ENCODE data around the gene TMEM88. TPM values are rescaled to one million over a fixed set of nuclear protein-coding genes. Genes with fewer than 3 reads are reported as not detected.
A peak's percentile ranks its signal among the peaks of the same experiment; 100 is the strongest.

Gene TMEM88
- polyA plus RNA-seq, 6 donors from 2014 or later, result 0.68 TPM; not detected in 5

GRCh38 chr17:7882068-7882467, 27.2 kb downstream of the TMEM88 start:
- H3K4me3 Mint-ChIP-seq, result no peak overlapping the region
- H3K27me3 Mint-ChIP-seq, result no peaks in the 10 kb centered on the region
- no peak overlapping the region for H3K27ac Mint-ChIP-seq
- H3K9me3 Mint-ChIP-seq, result no peaks in the 10 kb centered on the region
- no peak for DNase-seq
- H3K4me1 Mint-ChIP-seq, result peaks cover 0 to 6% (median 0%) of the 10 kb centered on the region in 3 donors
- H3K36me3 Mint-ChIP-seq, result no peaks in the 10 kb centered on the region
- no peak for ATAC-seq (ENCODE audit: low read depth in 2 of 2)

DNA sequence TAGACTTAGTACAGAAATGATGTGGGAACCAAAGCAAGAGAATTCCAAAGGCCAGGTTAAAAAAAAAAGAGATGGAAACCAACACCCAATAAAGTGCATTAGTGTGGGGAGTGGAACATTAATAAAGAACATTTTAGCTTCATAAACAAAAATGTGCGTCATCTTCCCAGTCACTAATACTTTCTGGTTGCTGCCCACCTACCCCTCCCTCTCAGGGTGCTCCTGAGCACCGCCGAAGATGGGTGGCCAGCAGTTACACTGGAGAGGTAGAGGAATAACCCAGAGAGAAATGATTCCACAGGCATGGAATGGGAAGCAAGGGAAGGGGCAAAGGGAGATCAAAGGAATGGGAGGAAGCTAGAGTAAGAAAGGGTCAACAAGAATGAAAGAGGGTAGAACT, 27.8 kb downstream of the TMEM88 start:
- no peaks in the 10 kb centered on the region for H3K9me3 Mint-ChIP-seq
- no peak overlapping the region for H3K4me3 Mint-ChIP-seq
- H3K4me1 Mint-ChIP-seq, result peaks cover 0 to 6% (median 0%) of the 10 kb centered on the region in 3 donors
- no peaks in the 10 kb centered on the region for H3K36me3 Mint-ChIP-seq
- ATAC-seq (ENCODE audit: low read depth in 2 of 2) (no peak), DNase-seq (no peak)
- no peak overlapping the region for H3K27ac Mint-ChIP-seq
- H3K27me3 Mint-ChIP-seq, result no peaks in the 10 kb centered on the region

DNA sequence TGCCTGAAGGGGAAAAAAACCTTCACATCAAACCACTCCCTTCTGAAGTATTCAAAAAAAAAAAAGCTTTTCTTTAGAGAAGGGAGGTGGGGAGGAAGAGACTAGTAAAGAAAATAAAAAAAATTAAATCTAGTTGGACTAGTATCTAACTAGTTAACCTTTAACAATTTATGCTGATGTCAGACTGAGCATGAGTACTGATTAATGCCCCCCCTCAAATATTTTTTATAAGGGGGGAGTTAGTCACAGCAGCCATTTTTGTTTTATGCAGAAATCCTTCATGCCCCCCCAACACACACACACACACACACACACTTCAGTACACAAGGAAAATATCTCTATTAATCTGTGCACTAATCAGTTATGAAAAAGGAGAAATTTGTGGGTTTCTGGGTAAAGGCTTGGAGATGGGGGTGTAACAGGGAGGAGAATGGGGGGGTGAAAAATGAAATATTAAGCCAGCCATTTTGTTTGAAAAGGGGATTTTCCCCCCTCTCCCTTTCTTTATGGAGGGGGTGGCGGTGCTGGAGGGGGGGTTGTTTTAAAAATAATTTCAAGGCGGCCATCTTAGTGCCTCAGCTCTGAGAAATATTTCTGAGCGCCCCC, 29.0 kb downstream of the TMEM88 start:
- ATAC-seq (ENCODE audit: low read depth in 2 of 2) (peak; percentile 7 to 14), DNase-seq (peak; percentile 29)
- Mint-ChIP-seq H3K9me3 (no peaks in the 10 kb centered on the region), H3K36me3 (no peaks in the 10 kb centered on the region), H3K4me1 (peaks cover 0 to 6% (median 0%) of the 10 kb centered on the region in 3 donors), H3K27ac (peak overlapping the region in 4 of 6 donors; percentile 3 to 82 (median 68)), H3K4me3 (peak overlapping the region in 7 of 8 donors; percentile 63 to 93 (median 86)), H3K27me3 (no peaks in the 10 kb centered on the region)

- peaks cover 0 to 6% (median 0%) of the 10 kb centered on the region in 3 donors for H3K4me1 Mint-ChIP-seq
- no peaks in the 10 kb centered on the region for H3K36me3 Mint-ChIP-seq
- peak overlapping the region in 7 of 8 donors; percentile 59 to 93 (median 73) for H3K4me3 Mint-ChIP-seq
- peak overlapping the region in 3 of 6 donors; percentile 25 to 70 (median 61) for H3K27ac Mint-ChIP-seq
- H3K27me3 Mint-ChIP-seq, result no peaks in the 10 kb centered on the region
- DNase-seq, result peak; percentile 31
- peak; percentile 6 to 31 for ATAC-seq (ENCODE audit: low read depth in 2 of 2)
- H3K9me3 Mint-ChIP-seq, result no peaks in the 10 kb centered on the region
Measured at GRCh38 chr17:7884581-7885366, 29.9 kb downstream of the TMEM88 start.

GRCh38 chr17:7885367-7886226, 30.7 kb downstream of the TMEM88 start:
- Mint-ChIP-seq H3K4me1 (peaks cover 0 to 9% (median 0%) of the 10 kb centered on the region in 3 donors), H3K36me3 (no peaks in the 10 kb centered on the region), H3K9me3 (no peaks in the 10 kb centered on the region), H3K27ac (peak overlapping the region in 1 of 6 donors; percentile 97), H3K4me3 (peak overlapping the region in 5 of 8 donors; percentile 36 to 81 (median 54)), H3K27me3 (no peaks in the 10 kb centered on the region)
- DNase-seq (peak; percentile 44), ATAC-seq (ENCODE audit: low read depth in 2 of 2) (peak; percentile 24 to 39)

GRCh38 chr17:7886227-7887037, 31.6 kb downstream of the TMEM88 start:
- H3K9me3 Mint-ChIP-seq, result no peaks in the 10 kb centered on the region
- H3K4me1 Mint-ChIP-seq, result peaks cover 0 to 9% (median 0%) of the 10 kb centered on the region in 3 donors
- DNase-seq (peak; percentile 28), ATAC-seq (ENCODE audit: low read depth in 2 of 2) (peak in 1 of 2 donors; percentile 5)
- peak overlapping the region in 1 of 6 donors; percentile 97 for H3K27ac Mint-ChIP-seq
- H3K36me3 Mint-ChIP-seq, result no peaks in the 10 kb centered on the region
- H3K27me3 Mint-ChIP-seq, result no peaks in the 10 kb centered on the region
- no peak overlapping the region for H3K4me3 Mint-ChIP-seq

DNA sequence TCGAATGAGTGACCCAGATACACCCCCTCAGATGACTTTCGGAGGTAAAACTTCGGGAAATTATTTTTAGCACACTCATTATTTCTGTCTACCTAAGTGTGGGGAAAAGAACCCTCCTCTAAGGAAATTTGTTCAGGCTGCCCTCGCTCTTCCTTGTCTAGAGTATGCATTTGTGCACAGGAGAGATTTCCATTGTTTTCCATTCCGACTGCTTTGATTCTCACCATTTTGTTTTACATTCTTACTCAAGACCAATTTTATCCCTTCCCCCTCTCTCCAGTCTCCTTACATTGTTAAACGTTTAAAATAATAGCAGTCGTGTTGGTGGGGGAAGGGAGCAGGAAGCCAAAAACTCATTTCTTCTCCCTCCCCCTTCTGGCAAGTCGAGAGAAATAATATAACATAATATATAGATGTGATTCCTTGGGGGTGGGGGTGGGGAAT, 32.2 kb downstream of the TMEM88 start:
- H3K4me3 Mint-ChIP-seq, result no peak overlapping the region
- H3K27me3 Mint-ChIP-seq, result no peaks in the 10 kb centered on the region
- ATAC-seq (ENCODE audit: low read depth in 2 of 2), result peak; percentile 6 to 17
- peaks cover 0 to 9% (median 0%) of the 10 kb centered on the region in 3 donors for H3K4me1 Mint-ChIP-seq
- no peaks in the 10 kb centered on the region for H3K9me3 Mint-ChIP-seq
- H3K36me3 Mint-ChIP-seq, result no peaks in the 10 kb centered on the region
- no peak overlapping the region for H3K27ac Mint-ChIP-seq
- DNase-seq, result no peak

- DNase-seq, result peak; percentile 71
- H3K27me3 Mint-ChIP-seq, result no peaks in the 10 kb centered on the region
- peaks cover 0 to 9% (median 0%) of the 10 kb centered on the region in 3 donors for H3K4me1 Mint-ChIP-seq
- H3K27ac Mint-ChIP-seq, result no peak overlapping the region
- no peak overlapping the region for H3K4me3 Mint-ChIP-seq
- peak; percentile 65 to 67 for ATAC-seq (ENCODE audit: low read depth in 2 of 2)
- H3K36me3 Mint-ChIP-seq, result no peaks in the 10 kb centered on the region
- H3K9me3 Mint-ChIP-seq, result no peaks in the 10 kb centered on the region
Measured at GRCh38 chr17:7887482-7888183, 32.8 kb downstream of the TMEM88 start.

- Mint-ChIP-seq H3K36me3 (no peaks in the 10 kb centered on the region), H3K27ac (peak within 1 kb of the TSS in 2 of 6 donors; percentile 32 to 89), H3K4me1 (peaks cover 0 to 9% (median 0%) of the 10 kb centered on the region in 3 donors), H3K4me3 (peak within 1 kb of the TSS in 1 of 8 donors; percentile 48), H3K9me3 (no peaks in the 10 kb centered on the region), H3K27me3 (no peaks in the 10 kb centered on the region)
- DNase-seq, result no peak
- ATAC-seq (ENCODE audit: low read depth in 2 of 2), result no peak
Measured at GRCh38 chr17:7888184-7888920, 33.5 kb downstream of the TMEM88 start, which contains the start of gene CHD3. TSS of gene CHD3 (plus strand) at chr17:7888789. CDS start at chr17:7889001, 212 bp downstream.

- H3K9me3 Mint-ChIP-seq, result no peaks in the 10 kb centered on the region
- DNase-seq, result no peak
- H3K27ac Mint-ChIP-seq, result peak overlapping the region in 2 of 6 donors; percentile 32 to 89
- peaks cover under 1 to 2% of the 10 kb centered on the region in 2 donors for H3K36me3 Mint-ChIP-seq
- peak overlapping the region in 1 of 8 donors; percentile 48 for H3K4me3 Mint-ChIP-seq
- ATAC-seq (ENCODE audit: low read depth in 2 of 2), result no peak
- H3K4me1 Mint-ChIP-seq, result peaks cover 0 to 5% (median 0%) of the 10 kb centered on the region in 3 donors
- no peaks in the 10 kb centered on the region for H3K27me3 Mint-ChIP-seq
Measured at GRCh38 chr17:7889166-7889955, 34.5 kb downstream of the TMEM88 start.

Measured in naive B cell (primary cell).